Gastrocnemius medialis (tissue), 4 donors: ENCODE measurements around the gene TMED1.

Source experiments
- CTCF ChIP-seq, 5 experiments: fragments of 450-650 bp in 3 of 5; fragments of 200-600 bp in 2 of 5; sonication (generic) in 2 of 5; IDR thresholded peaks in 4 of 5; conservative IDR thresholded peaks in 1 of 5; 1 replicate in 4 of 5; 2 replicates in 1 of 5; pipeline ENCODE4 v1.5.1; 2016 to 2019; ENCODE audit warnings: antibody characterized with exemption in 5 of 5, mild to moderate bottlenecking in 3 of 5, moderate library complexity in 3 of 5
- POLR2A ChIP-seq, 2 donors: fragments of 450-650 bp; IDR thresholded peaks; one replicate each; pipeline ENCODE4 v1.6.1; 2017; ENCODE audit warnings: antibody characterized with exemption in 2 of 2, mild to moderate bottlenecking in 2 of 2, moderate library complexity in 2 of 2

- TF ChIP-seq CTCF (IDR thresholded peaks at IDR 0.05 in 4 of 5, conservative IDR thresholded peaks at IDR 0.05 in 1 of 5) (no peak), POLR2A (IDR thresholded peaks at IDR 0.05) (no peak)
Observed at GRCh38 chr19:10848230-10848856, 12.3 kb upstream of the TMED1 start, which contains the start of gene C19orf38.
